CD4-positive, alpha-beta T cell (primary cell): Measurements from ENCODE around the gene ABCC6. TPM values are rescaled to one million over a fixed set of nuclear protein-coding genes. Genes with fewer than 3 reads are reported as not detected.
"Not testable (repeated sequence)": the region's sequence is repeated elsewhere in the genome, so short reads cannot be mapped to it uniquely, and the experiment has no call there.

Experiments
- ATAC-seq: fragments of 200-7000 bp; cut with Tn5 transposase; one replicate; pipeline ENCODE4 v1.10.0; 2022; ENCODE audit warnings: mild to moderate bottlenecking; ENCODE audit not compliant: poor library complexity
- CTCF ChIA-PET: fragments of 350-600 bp; sonication (Branson Sonifier 250); formaldehyde crosslinking; loops from one replicate; lab custom pipeline; 2021; ENCODE audit warnings: antibody characterized with exemption, inconsistent platforms; lab: Charles Lee
- POLR2A ChIA-PET: fragments of 350-600 bp; sonication (Branson Sonifier 250); formaldehyde crosslinking; loops from one replicate; lab custom pipeline; 2021; ENCODE audit warnings: antibody characterized with exemption, inconsistent platforms; lab: Charles Lee
- DNase-seq, 14 experiments: peaks; one replicate each; pipeline ENCODE4 v3.0.0-alpha.2; 2013 to 2020; ENCODE audit warnings: mixed read lengths in 2 of 14
- H3K27ac ChIP-seq, 2 donors: one replicate each; pipeline versions ENCODE4 v1.5.1 to v1.7.0; 2013; ENCODE audit warnings: low read length in 2 of 2, low read depth in 1 of 2, mild to moderate bottlenecking in 1 of 2
- H3K27me3 ChIP-seq, 2 experiments: 1 replicate in 1 of 2; 2 replicates in 1 of 2; pipeline versions ENCODE4 v1.6.1 to v1.7.0; 2013; ENCODE audit warnings: low read length in 2 of 2, control low read depth in 1 of 2, mild to moderate bottlenecking in 1 of 2, moderate library complexity in 1 of 2; ENCODE audit not compliant: insufficient read depth in 2 of 2, control insufficient read depth in 1 of 2
- H3K36me3 ChIP-seq: one replicate; pipeline ENCODE4 v1.6.1; 2013; ENCODE audit warnings: low read length, control low read depth; ENCODE audit not compliant: insufficient read depth
- H3K4me1 ChIP-seq: one replicate; pipeline ENCODE4 v1.6.1; 2013; ENCODE audit warnings: low read length, control low read depth; ENCODE audit not compliant: insufficient read depth
- H3K4me3 ChIP-seq: one replicate; pipeline ENCODE4 v1.5.1; 2013; ENCODE audit warnings: mild to moderate bottlenecking, low read length, moderate library complexity
- H3K9me3 ChIP-seq, 2 experiments: 1 replicate in 1 of 2; 2 replicates in 1 of 2; pipeline versions ENCODE4 v1.6.1 to v1.7.0; 2013; ENCODE audit warnings: low read length in 2 of 2, mild to moderate bottlenecking in 2 of 2, control low read depth in 1 of 2, moderate library complexity in 1 of 2; ENCODE audit not compliant: control insufficient read depth in 1 of 2, insufficient read depth in 1 of 2
- H3K27ac Mint-ChIP-seq: one replicate; pipeline ENCODE4 v1.8.0; 2020; ENCODE audit warnings: mixed read lengths
- H3K27me3 Mint-ChIP-seq: one replicate; pipeline ENCODE4 v1.8.0; 2021; ENCODE audit warnings: mixed read lengths
- H3K36me3 Mint-ChIP-seq: one replicate; pipeline ENCODE4 v1.8.0; 2021; ENCODE audit warnings: low read depth, mixed read lengths
- H3K4me1 Mint-ChIP-seq: one replicate; pipeline ENCODE4 v1.8.0; 2021; ENCODE audit warnings: low read depth, mixed read lengths
- H3K4me3 Mint-ChIP-seq: one replicate; pipeline ENCODE4 v1.8.0; 2020; ENCODE audit warnings: mild to moderate bottlenecking, mixed read lengths
- H3K9me3 Mint-ChIP-seq: one replicate; pipeline ENCODE4 v1.8.0; 2020; ENCODE audit warnings: mixed read lengths
- intact Hi-C, 2 experiments: fragments of 100-400 bp; cut with DNase I in 1 of 2; cut with micrococcal nuclease in 1 of 2; formaldehyde crosslinking; loops; one replicate each; pipeline versions ENCODE4 v1.15.1 to v1.9.0; 2023 to 2025; cut with DNase I, micrococcal nuclease
- total RNA-seq, 174 experiments: library from RNA in 2 of 174; stranded (reverse) in 2 of 174; gene quantifications; one replicate each; pipeline ENCODE4 v1.2.3 and lab custom pipeline; 2021 to 2026
- TF ChIP-seq, protein P1 (sequence below): fragments of 200-600 bp; IDR thresholded peaks from one replicate; pipeline ENCODE4 v1.8.0; 2022; ENCODE audit warnings: antibody characterized with exemption, mild to moderate bottlenecking

The ABCC6 gene
- total RNA-seq, 2 experiments from 2014 or later: not detected

- H3K4me3 Mint-ChIP-seq: no peak overlapping the region
- intact Hi-C loops: loop anchor here in 1 of 2 experiments (10.0 kb wide), 1 partner anchor 433 kb away; no protein-coding TSS in a partner anchor
- no peak for ATAC-seq
- H3K27ac ChIP-seq: no peak overlapping the region
- TF ChIP-seq, protein P1, sequence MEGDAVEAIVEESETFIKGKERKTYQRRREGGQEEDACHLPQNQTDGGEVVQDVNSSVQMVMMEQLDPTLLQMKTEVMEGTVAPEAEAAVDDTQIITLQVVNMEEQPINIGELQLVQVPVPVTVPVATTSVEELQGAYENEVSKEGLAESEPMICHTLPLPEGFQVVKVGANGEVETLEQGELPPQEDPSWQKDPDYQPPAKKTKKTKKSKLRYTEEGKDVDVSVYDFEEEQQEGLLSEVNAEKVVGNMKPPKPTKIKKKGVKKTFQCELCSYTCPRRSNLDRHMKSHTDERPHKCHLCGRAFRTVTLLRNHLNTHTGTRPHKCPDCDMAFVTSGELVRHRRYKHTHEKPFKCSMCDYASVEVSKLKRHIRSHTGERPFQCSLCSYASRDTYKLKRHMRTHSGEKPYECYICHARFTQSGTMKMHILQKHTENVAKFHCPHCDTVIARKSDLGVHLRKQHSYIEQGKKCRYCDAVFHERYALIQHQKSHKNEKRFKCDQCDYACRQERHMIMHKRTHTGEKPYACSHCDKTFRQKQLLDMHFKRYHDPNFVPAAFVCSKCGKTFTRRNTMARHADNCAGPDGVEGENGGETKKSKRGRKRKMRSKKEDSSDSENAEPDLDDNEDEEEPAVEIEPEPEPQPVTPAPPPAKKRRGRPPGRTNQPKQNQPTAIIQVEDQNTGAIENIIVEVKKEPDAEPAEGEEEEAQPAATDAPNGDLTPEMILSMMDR: no peak
- POLR2A ChIA-PET: no interaction called here
- H3K4me1 ChIP-seq: peaks cover 3% of the 10 kb centered on the region
- H3K9me3 Mint-ChIP-seq: no peaks in the 10 kb centered on the region
- DNase-seq: no peak
- no peaks in the 10 kb centered on the region for H3K4me1 Mint-ChIP-seq
- H3K27me3 Mint-ChIP-seq: peaks cover 4% of the 10 kb centered on the region
- no peak overlapping the region for H3K4me3 ChIP-seq
- CTCF ChIA-PET: no interaction called here
- no peak overlapping the region for H3K27ac Mint-ChIP-seq
- no peaks in the 10 kb centered on the region for H3K9me3 ChIP-seq
- no peaks in the 10 kb centered on the region for H3K36me3 ChIP-seq
- H3K27me3 ChIP-seq: peaks cover 0 to 3% of the 10 kb centered on the region in 2 experiments
- no peaks in the 10 kb centered on the region for H3K36me3 Mint-ChIP-seq
These were observed 26.0 kb downstream of the ABCC6 start for GRCh38 chr16:16197331-16197730.

GRCh38 chr16:16196099-16196498 is 27.2 kb downstream of the ABCC6 start:
- H3K36me3 Mint-ChIP-seq: no peaks in the 10 kb centered on the region
- Histone ChIP-seq H3K9me3 (no peaks in the 10 kb centered on the region), H3K4me1 (peaks cover 3% of the 10 kb centered on the region), H3K27ac (no peak overlapping the region), H3K27me3 (peaks cover 0 to 3% of the 10 kb centered on the region in 2 experiments), H3K4me3 (no peak overlapping the region), H3K36me3 (no peaks in the 10 kb centered on the region)
- DNase-seq (no peak), ATAC-seq (no peak)
- TF ChIP-seq, protein P1: no peak
- peaks cover 8% of the 10 kb centered on the region for H3K27me3 Mint-ChIP-seq
- ChIA-PET POLR2A (no interaction called here), CTCF (no interaction called here)
- no peak overlapping the region for H3K27ac Mint-ChIP-seq
- H3K4me1 Mint-ChIP-seq: no peaks in the 10 kb centered on the region
- H3K4me3 Mint-ChIP-seq: no peak overlapping the region
- intact Hi-C loops: loop anchor here in 1 of 2 experiments (10.0 kb wide), 1 partner anchor 431 kb away; no protein-coding TSS in a partner anchor
- no peaks in the 10 kb centered on the region for H3K9me3 Mint-ChIP-seq

DNA sequence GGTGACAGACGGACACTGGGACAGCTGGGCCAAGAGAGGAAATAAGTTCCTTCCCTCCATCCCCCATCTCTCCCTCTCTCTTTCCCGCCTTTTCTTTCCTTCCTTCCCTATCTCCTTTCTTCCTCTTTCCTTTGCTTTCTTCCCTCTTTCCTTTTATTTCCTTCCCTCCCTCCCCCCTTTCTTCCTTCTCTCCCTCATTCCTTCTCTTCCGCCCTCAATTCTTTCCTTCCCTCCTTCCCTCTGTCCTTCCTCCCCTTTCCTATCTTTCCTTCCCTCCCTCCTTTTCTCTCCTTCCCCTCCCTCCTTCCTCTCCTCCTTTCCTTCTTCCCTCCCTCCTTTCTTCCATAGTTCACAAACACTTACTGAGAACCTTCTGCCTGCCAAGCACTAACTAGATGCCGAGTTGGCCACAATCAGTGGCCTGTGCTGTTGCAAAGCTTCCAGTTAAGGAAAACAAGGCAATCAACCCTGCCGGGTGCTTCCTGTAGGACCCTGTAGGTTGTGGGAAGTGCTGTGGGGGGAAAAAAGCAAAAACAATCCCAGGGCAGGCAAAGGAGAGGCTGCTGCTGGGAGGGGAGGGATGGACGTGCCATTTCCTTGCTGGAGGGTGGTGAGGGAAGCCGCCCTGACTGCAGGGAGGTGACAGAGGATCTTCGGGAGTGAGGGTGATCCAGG is 31.7 kb downstream of the ABCC6 start:
- peaks cover 0 to 3% of the 10 kb centered on the region in 2 experiments for H3K27me3 ChIP-seq
- Mint-ChIP-seq H3K27me3 (peaks cover 8% of the 10 kb centered on the region), H3K27ac (no peak overlapping the region), H3K9me3 (no peaks in the 10 kb centered on the region), H3K4me3 (no peak overlapping the region), H3K4me1 (no peaks in the 10 kb centered on the region), H3K36me3 (no peaks in the 10 kb centered on the region)
- POLR2A ChIA-PET: no interaction called here
- CTCF ChIA-PET: no interaction called here
- no peaks in the 10 kb centered on the region for H3K36me3 ChIP-seq
- no peak overlapping the region for H3K4me3 ChIP-seq
- H3K4me1 ChIP-seq: no peaks in the 10 kb centered on the region
- no peak for ATAC-seq
- no peaks in the 10 kb centered on the region for H3K9me3 ChIP-seq
- no peak for DNase-seq
- TF ChIP-seq, protein P1: no peak
- H3K27ac ChIP-seq: no peak overlapping the region
- intact Hi-C loops: loop anchor here (5.0 to 10.0 kb wide), 2 partner anchors 424 to 427 kb away; no protein-coding TSS in a partner anchor

- H3K36me3 ChIP-seq, H3K9me3 ChIP-seq, DNase-seq, H3K36me3 Mint-ChIP-seq, H3K4me3 Mint-ChIP-seq, H3K27ac Mint-ChIP-seq, ATAC-seq, H3K4me1 ChIP-seq, H3K9me3 Mint-ChIP-seq, H3K27me3 Mint-ChIP-seq, POLR2A ChIA-PET, H3K27ac ChIP-seq, CTCF ChIA-PET, H3K4me3 ChIP-seq, H3K27me3 ChIP-seq, H3K4me1 Mint-ChIP-seq: not testable (repeated sequence)
- intact Hi-C loops: loop anchor here (5.0 to 10.0 kb wide), 2 partner anchors 424 to 426 kb away; no protein-coding TSS in a partner anchor
These were observed 32.3 kb downstream of the ABCC6 start for GRCh38 chr16:16190966-16191365.
